ENCODE data around the gene FIBCD1.

FIBCD1 gene

GRCh38 chr9:130923611-130924447 lies 15.2 kb downstream of the FIBCD1 start:
- in situ Hi-C loops (cut with MboI; ENCODE audit: low sequenced_read_pairs) = no loop called here

GRCh38 chr9:130922893-130923610 lies 16.0 kb downstream of the FIBCD1 start:
- in situ Hi-C loops (cut with MboI; ENCODE audit: low sequenced_read_pairs) = no loop called here

GRCh38 chr9:130921989-130922892 lies 16.8 kb downstream of the FIBCD1 start:
- in situ Hi-C loops (cut with MboI; ENCODE audit: low sequenced_read_pairs) = no loop called here

- in situ Hi-C loops (cut with MboI; ENCODE audit: low sequenced_read_pairs) = no loop called here
Measured at GRCh38 chr9:130921300-130921988, 17.6 kb downstream of the FIBCD1 start.

DNA sequence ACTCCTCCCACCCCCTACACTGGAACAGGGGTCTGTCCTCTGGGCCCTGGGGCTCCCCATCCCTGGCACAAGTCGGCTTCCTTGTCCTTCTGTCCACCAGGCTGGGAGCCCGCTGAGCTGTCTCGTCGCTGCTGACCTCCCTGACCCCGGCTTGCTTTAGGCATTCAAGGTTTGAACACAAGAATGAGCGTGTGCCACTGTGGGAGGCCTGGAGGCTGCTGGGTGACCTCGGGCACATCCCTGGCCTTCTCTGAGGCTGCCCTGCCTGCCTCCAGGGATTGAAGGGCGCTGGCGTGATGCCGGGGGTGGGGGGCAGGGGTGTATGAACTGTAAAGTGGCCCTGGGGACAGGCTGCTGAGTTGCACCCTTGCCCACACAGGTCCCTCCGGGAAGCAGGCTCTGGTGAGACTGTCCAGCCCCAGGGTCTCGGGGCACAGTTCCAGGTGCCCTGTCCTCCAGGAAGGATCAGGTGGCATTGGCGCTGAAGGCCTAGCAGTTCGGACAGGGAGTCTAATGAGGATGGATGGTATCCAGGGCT lies 18.2 kb downstream of the FIBCD1 start:
- in situ Hi-C loops (cut with MboI; ENCODE audit: low sequenced_read_pairs) = no loop called here

- in situ Hi-C loops (cut with MboI; ENCODE audit: low sequenced_read_pairs) = no loop called here
Measured at GRCh38 chr9:130920233-130920632, 18.8 kb downstream of the FIBCD1 start.

GRCh38 chr9:130919559-130920145 lies 19.4 kb downstream of the FIBCD1 start:
- in situ Hi-C loops (cut with MboI; ENCODE audit: low sequenced_read_pairs) = no loop called here

DNA sequence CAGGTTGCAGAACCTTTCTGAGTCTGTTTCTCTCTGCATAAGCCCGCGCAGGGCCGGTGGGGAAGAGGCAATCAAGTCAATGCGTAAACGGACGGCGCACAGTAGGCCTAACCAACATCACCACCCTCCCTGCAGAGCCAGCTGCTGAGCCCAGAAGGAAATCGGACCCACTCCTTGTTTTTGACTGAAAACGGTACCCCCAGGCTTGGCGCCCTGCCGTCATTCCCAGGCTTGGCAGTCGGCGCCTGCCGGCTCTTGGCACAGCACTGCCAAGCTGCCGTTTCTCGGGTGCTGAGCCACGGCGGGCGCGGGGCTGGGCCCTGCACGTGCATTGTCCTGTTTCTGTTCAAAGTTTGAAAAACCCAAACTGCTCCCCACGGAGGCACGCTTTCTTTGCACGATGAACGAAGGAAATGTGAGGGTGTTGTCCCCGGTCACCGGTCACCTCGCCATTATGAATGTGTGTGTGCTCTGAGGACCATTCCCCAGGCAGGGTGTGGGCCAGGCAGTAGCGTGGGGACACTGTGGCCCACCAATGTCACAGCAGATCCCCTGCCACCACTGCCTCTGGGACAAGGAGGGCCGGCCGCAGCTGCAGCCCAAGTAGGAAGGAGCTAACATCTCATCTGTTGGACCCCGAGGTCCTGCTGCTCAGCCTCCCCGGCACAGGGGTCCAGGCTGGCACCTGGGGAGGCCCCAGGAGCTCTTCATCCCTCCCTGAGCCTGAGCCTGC lies 20.1 kb downstream of the FIBCD1 start:
- in situ Hi-C loops (cut with MboI; ENCODE audit: low sequenced_read_pairs) = no loop called here

- in situ Hi-C loops (cut with MboI; ENCODE audit: low sequenced_read_pairs) = no loop called here
Measured at GRCh38 chr9:130918101-130918825, 20.8 kb downstream of the FIBCD1 start.

DNA sequence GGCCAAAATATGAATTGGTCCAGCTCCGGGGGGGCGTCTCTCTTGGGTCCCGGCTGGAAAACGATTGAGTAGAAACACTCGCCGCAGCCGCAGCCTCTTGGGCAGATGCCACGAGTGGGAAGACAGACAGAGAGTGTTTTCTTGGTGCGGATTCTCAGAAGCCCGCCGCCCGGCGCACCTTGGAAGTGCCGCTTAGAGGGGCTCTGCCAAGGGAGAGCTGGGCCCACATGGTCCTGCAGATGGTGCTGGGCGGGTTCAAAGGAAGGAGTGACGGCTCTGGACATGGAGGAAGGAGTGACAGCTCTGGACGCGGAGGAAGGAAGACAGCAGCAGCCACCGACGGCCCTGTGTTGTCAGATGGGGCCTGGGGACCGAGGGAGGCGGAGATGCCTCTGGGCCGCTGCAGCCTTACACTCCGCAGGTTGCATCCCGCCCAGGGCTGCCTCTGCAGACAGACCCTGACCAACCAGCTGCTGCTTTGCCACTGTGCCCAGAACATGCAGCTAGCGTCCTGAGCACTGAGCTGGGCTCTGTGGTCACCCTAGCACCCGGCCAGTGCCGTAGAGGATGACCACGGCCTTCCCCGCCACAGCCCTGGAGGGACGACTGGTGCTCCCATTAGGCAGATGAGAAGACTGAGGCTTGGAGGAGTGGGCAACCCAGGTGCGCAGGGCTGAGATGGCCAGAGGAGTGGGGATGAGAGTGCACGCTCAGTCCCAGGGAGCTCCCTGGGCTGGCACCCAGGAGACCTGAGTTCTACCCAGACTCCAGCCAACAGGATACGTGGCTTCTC lies 21.7 kb downstream of the FIBCD1 start:
- in situ Hi-C loops (cut with MboI; ENCODE audit: low sequenced_read_pairs) = no loop called here

- in situ Hi-C loops (cut with MboI; ENCODE audit: low sequenced_read_pairs) = no loop called here
Measured at GRCh38 chr9:130915096-130915447, 24.0 kb downstream of the FIBCD1 start.

- in situ Hi-C loops (cut with MboI; ENCODE audit: low sequenced_read_pairs) = no loop called here
Measured at GRCh38 chr9:130914417-130915095, 24.5 kb downstream of the FIBCD1 start.

DNA sequence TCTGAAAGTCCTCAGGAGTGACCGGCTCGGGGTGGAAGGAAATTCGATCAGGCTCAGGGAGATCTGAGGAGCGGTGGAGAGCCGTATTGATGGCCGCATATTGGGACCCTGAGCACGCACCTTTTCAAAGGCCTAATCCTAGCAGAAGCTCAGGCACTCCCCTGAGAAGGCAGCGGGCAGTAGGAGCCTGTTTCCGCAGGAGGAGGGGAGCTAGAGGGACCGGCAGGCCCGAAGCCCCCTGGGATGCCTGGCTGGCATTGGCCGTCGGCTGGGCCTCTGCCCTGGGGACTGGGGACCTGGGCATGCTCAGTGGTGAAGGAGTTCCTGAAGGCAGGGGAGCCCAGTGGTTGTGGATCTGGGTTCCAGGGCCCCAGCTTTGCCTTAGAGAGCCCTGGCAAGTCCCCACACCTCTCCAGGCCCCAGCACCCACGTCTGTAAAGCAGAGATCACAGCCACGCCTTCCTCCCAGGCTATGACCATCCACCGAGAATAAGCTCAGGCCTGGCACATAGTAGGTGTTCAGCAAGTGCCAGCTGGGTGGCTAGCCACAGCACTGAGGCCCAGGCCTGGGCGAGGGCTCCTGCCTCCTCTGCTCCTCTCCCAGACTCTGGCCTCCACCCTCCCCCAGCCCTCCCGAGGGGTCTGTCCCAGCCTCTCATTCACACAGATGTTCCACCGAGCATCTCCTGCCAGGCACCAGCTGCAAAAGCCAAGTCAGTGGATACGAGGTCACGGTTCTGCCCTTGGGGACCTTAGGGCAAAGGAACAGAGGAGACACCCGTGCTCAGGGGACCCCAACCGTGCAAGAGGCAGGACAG lies 25.2 kb downstream of the FIBCD1 start:
- in situ Hi-C loops (cut with MboI; ENCODE audit: low sequenced_read_pairs) = no loop called here

GRCh38 chr9:130912932-130913598 lies 26.0 kb downstream of the FIBCD1 start:
- in situ Hi-C loops (cut with MboI; ENCODE audit: low sequenced_read_pairs) = no loop called here

DNA sequence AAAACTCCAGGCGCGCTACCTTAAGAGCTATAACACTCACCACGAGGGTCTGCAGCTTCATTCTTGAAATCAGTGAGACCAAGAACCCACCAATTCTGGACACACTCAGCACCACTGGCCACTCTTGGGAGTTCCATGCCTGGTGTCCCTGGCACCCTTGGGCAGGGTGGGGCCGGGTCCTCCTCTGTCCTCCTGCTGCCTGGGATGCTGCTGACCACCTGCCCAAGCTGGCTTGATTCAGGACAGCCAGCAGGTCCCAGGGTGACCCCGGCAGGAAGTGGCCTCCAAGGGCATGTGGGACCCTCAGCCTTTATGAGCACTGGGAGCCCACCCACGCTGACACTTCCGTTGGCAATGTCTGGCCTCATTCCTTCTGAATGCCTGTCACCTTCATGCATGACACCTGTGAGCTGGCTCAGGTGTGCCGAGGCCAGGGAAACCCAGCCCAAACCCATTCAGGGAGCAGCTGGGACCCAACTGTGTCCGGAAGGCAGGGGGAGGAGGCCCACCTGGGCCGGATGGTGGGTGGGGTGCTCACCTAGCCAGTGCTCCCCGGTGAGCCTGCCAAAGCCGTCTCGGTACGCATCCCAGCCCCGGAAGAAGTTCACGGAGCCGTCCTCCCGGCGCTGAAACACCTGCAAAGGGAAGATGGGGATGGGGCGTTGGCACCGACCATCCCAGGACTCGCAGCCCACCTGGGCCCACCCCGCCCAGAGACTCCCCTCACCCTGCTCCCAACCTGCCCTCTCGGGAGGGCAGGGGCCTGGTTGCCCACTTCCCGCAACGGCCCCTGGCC lies 27.6 kb downstream of the FIBCD1 start:
- in situ Hi-C loops (cut with MboI; ENCODE audit: low sequenced_read_pairs) = no loop called here
